NCI-H1417 (cell line): ENCODE results near the gene UNG.

Source experiments
- DNase-seq, 3 experiments: peaks; one replicate each; lab custom pipeline; 2025; lab: John Stamatoyannopoulos, UW

Gene UNG

GRCh38 chr12:109089683-109090082 is 7.7 kb upstream of the UNG start:
- DNase-seq, result no peak

- DNase-seq, result peak in 1 of 3 experiments; percentile 25
Observed at GRCh38 chr12:109092497-109093021, 4.8 kb upstream of the UNG start.

GRCh38 chr12:109093022-109093918 is 4.1 kb upstream of the UNG start, which contains the start of gene ALKBH2:
TSS of gene ALKBH2 (minus strand) at chr12:109093472. CDS start at chr12:109092786, 686 bp downstream.
- peak; percentile 93 to 97 (median 95) for DNase-seq

- DNase-seq, result no peak
Observed at GRCh38 chr12:109097140-109097434, 310 bp upstream of the UNG start.

GRCh38 chr12:109098183-109098604 is 797 bp downstream of the UNG start:
- DNase-seq, result no peak

GRCh38 chr12:109098651-109099050 is 1.3 kb downstream of the UNG start:
- DNase-seq, result peak in 1 of 3 experiments; percentile 54

- DNase-seq, result no peak
Observed at GRCh38 chr12:109099431-109100020, 2.1 kb downstream of the UNG start.

GRCh38 chr12:109100741-109101140 is 3.3 kb downstream of the UNG start:
- DNase-seq, result no peak

GRCh38 chr12:109102491-109102890 is 5.1 kb downstream of the UNG start:
- DNase-seq, result no peak

GRCh38 chr12:109105176-109105575 is 7.8 kb downstream of the UNG start:
- DNase-seq, result no peak

- DNase-seq, result peak in 1 of 3 experiments; percentile 32
Observed at GRCh38 chr12:109109746-109110350, 12.5 kb downstream of the UNG start.

- DNase-seq, result peak in 1 of 3 experiments; percentile 33
Observed at GRCh38 chr12:109110988-109111495, 13.6 kb downstream of the UNG start.

- no peak for DNase-seq
Observed at GRCh38 chr12:109112720-109113465, 15.5 kb downstream of the UNG start.

GRCh38 chr12:109113661-109114321 is 16.4 kb downstream of the UNG start:
- DNase-seq, result no peak

GRCh38 chr12:109114644-109115043 is 17.2 kb downstream of the UNG start:
- no peak for DNase-seq

GRCh38 chr12:109115404-109115757 is 18.0 kb downstream of the UNG start:
- no peak for DNase-seq

GRCh38 chr12:109115758-109116610 is 18.6 kb downstream of the UNG start, which contains the start of gene ACACB:
TSS of gene ACACB (plus strand) at chr12:109116587. CDS start at chr12:109139406, 22,819 bp downstream.
- no peak for DNase-seq

- no peak for DNase-seq
Observed at GRCh38 chr12:109116611-109116949, 19.2 kb downstream of the UNG start.

GRCh38 chr12:109120095-109120494 is 22.7 kb downstream of the UNG start:
- no peak for DNase-seq

GRCh38 chr12:109120557-109120956 is 23.2 kb downstream of the UNG start:
- DNase-seq, result no peak
